Hepatocyte (in vitro differentiated cells): ENCODE results near the gene B4GALNT2.

Experiments
- EZH2 ChIP-seq: fragments of 200-600 bp; sonication (generic); IDR thresholded peaks from 2 replicates; pipeline ENCODE4 v1.6.1; 2016; ENCODE audit warnings: antibody characterized with exemption, mild to moderate bottlenecking, borderline replicate concordance
- TF ChIP-seq, protein P1 (sequence below): fragments of 200-600 bp; sonication (generic); IDR thresholded peaks from 2 replicates; pipeline ENCODE4 v1.5.1; 2016; ENCODE audit warnings: antibody characterized with exemption, mild to moderate bottlenecking; ENCODE audit not compliant: poor library complexity

GRCh38 chr17:49201481-49201927, 68.9 kb downstream of the B4GALNT2 start:
- TF ChIP-seq EZH2: no peak
- TF ChIP-seq, protein P1, sequence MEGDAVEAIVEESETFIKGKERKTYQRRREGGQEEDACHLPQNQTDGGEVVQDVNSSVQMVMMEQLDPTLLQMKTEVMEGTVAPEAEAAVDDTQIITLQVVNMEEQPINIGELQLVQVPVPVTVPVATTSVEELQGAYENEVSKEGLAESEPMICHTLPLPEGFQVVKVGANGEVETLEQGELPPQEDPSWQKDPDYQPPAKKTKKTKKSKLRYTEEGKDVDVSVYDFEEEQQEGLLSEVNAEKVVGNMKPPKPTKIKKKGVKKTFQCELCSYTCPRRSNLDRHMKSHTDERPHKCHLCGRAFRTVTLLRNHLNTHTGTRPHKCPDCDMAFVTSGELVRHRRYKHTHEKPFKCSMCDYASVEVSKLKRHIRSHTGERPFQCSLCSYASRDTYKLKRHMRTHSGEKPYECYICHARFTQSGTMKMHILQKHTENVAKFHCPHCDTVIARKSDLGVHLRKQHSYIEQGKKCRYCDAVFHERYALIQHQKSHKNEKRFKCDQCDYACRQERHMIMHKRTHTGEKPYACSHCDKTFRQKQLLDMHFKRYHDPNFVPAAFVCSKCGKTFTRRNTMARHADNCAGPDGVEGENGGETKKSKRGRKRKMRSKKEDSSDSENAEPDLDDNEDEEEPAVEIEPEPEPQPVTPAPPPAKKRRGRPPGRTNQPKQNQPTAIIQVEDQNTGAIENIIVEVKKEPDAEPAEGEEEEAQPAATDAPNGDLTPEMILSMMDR: no peak
